Spleen (tissue), 7 donors: Measurements from ENCODE around the gene GADL1.

ENCODE experiments used
- POLR2A ChIP-seq, 3 donors: fragments of 450-650 bp; IDR thresholded peaks; one replicate each; pipeline ENCODE4 v1.5.1; 2017; ENCODE audit warnings: antibody characterized with exemption in 3 of 3, mild to moderate bottlenecking in 1 of 3
- TF ChIP-seq, protein P1 (sequence below), 11 experiments: fragments of 200-600 bp in 7 of 11; fragments of 450-650 bp in 4 of 11; sonication (generic) in 4 of 11; IDR thresholded peaks in 8 of 11; conservative IDR thresholded peaks in 3 of 11; 1 replicate in 7 of 11; 2 replicates in 4 of 11; pipeline versions ENCODE4 v1.4.0 to v1.8.0; 2016 to 2021; ENCODE audit warnings: antibody characterized with exemption in 11 of 11, inconsistent platforms in 4 of 11, mild to moderate bottlenecking in 1 of 11
- donor health status: DM: no; HTN: no; CAD: no; lungs with moderate emphysema.
- donor health status: DM: no; HTN: no; CAD: no.
- donor health status: DM: no; HTN: no; CAD: no.

DNA sequence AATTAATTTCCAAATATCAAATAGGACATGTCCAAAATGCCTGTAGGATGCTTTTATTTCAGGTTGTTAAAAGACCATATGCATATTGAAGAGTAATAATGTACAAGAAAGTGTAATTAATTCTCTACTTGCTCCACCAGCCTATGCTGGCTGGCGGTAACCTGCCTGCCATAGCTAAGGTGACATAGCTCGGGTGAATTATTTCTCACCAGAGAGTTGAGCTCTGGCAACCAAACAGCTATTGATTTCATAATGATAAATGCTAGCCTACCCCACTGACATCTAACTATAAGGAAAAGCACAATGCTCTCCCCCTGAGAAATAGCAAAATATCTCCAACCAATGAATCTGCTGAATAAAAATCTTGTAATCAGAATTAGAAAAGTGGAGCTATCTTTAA, 48.9 kb downstream of the GADL1 start:
- TF ChIP-seq, protein P1, sequence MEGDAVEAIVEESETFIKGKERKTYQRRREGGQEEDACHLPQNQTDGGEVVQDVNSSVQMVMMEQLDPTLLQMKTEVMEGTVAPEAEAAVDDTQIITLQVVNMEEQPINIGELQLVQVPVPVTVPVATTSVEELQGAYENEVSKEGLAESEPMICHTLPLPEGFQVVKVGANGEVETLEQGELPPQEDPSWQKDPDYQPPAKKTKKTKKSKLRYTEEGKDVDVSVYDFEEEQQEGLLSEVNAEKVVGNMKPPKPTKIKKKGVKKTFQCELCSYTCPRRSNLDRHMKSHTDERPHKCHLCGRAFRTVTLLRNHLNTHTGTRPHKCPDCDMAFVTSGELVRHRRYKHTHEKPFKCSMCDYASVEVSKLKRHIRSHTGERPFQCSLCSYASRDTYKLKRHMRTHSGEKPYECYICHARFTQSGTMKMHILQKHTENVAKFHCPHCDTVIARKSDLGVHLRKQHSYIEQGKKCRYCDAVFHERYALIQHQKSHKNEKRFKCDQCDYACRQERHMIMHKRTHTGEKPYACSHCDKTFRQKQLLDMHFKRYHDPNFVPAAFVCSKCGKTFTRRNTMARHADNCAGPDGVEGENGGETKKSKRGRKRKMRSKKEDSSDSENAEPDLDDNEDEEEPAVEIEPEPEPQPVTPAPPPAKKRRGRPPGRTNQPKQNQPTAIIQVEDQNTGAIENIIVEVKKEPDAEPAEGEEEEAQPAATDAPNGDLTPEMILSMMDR (IDR thresholded peaks at IDR 0.05 in 8 of 11, conservative IDR thresholded peaks at IDR 0.05 in 3 of 11), result no peak
- no peak for TF ChIP-seq POLR2A (IDR thresholded peaks at IDR 0.05)
